Stimulated activated CD4-positive, alpha-beta T cell treated with anti-CD3 and anti-CD28 coated beads, Interleukin-4, amount 100 ng/mL, for 4 hours (primary cell): Measurements from ENCODE around the gene ATP8B1.
"Not testable (repeated sequence)": the region's sequence is repeated elsewhere in the genome, so short reads cannot be mapped to it uniquely, and the experiment has no call there.

ENCODE experiments used
- DNase-seq, 2 experiments: peaks; one replicate each; pipeline ENCODE4 v3.0.0-alpha.2; 2020

Gene ATP8B1

GRCh38 chr18:57803103-57803969 is at the start of gene ATP8B1:
ATP8B1 (minus strand) TSS chr18:57803315; CDS start chr18:57731807, 71,508 bp downstream.
- no peak for DNase-seq

GRCh38 chr18:57850063-57850462 is 46.9 kb upstream of the ATP8B1 start:
- no peak for DNase-seq

GRCh38 chr18:57848374-57848773 is 45.3 kb upstream of the ATP8B1 start:
- not testable (repeated sequence) for DNase-seq

- not testable (repeated sequence) for DNase-seq
Measured at GRCh38 chr18:57847431-57847830, 44.3 kb upstream of the ATP8B1 start.

- no peak for DNase-seq
Measured at GRCh38 chr18:57846258-57846657, 43.1 kb upstream of the ATP8B1 start.

- DNase-seq: no peak
Measured at GRCh38 chr18:57845605-57846074, 42.5 kb upstream of the ATP8B1 start.

GRCh38 chr18:57844319-57844718 is 41.2 kb upstream of the ATP8B1 start:
- no peak for DNase-seq

- DNase-seq: no peak
Measured at GRCh38 chr18:57843386-57843785, 40.3 kb upstream of the ATP8B1 start.

GRCh38 chr18:57841568-57841967 is 38.5 kb upstream of the ATP8B1 start:
- DNase-seq: no peak

GRCh38 chr18:57839942-57840381 is 36.8 kb upstream of the ATP8B1 start:
- DNase-seq: no peak

- peak; percentile 21 to 27 for DNase-seq
Measured at GRCh38 chr18:57837917-57838548, 34.9 kb upstream of the ATP8B1 start.

- DNase-seq: no peak
Measured at GRCh38 chr18:57836557-57836956, 33.4 kb upstream of the ATP8B1 start.

GRCh38 chr18:57835904-57836303 is 32.8 kb upstream of the ATP8B1 start:
- no peak for DNase-seq

- no peak for DNase-seq
Measured at GRCh38 chr18:57834616-57835015, 31.5 kb upstream of the ATP8B1 start.

- DNase-seq: no peak
Measured at GRCh38 chr18:57833441-57834101, 30.5 kb upstream of the ATP8B1 start.

- no peak for DNase-seq
Measured at GRCh38 chr18:57832730-57833129, 29.6 kb upstream of the ATP8B1 start.

- DNase-seq: no peak
Measured at GRCh38 chr18:57831597-57832377, 28.7 kb upstream of the ATP8B1 start.

- DNase-seq: no peak
Measured at GRCh38 chr18:57827646-57828045, 24.5 kb upstream of the ATP8B1 start.

GRCh38 chr18:57826252-57826651 is 23.1 kb upstream of the ATP8B1 start:
- DNase-seq: no peak

- not testable (repeated sequence) for DNase-seq
Measured at GRCh38 chr18:57820583-57820982, 17.5 kb upstream of the ATP8B1 start.

GRCh38 chr18:57819671-57820460 is 16.8 kb upstream of the ATP8B1 start:
- no peak for DNase-seq

- DNase-seq: no peak
Measured at GRCh38 chr18:57819119-57819518, 16.0 kb upstream of the ATP8B1 start.
